ENCODE measurements around the gene LAMB4. TPM values are rescaled to one million over a fixed set of nuclear protein-coding genes. Genes with fewer than 3 reads are reported as not detected.

Gene LAMB4
- total RNA-seq, 1 donor from 2014 or later, result 1.1 TPM

DNA sequence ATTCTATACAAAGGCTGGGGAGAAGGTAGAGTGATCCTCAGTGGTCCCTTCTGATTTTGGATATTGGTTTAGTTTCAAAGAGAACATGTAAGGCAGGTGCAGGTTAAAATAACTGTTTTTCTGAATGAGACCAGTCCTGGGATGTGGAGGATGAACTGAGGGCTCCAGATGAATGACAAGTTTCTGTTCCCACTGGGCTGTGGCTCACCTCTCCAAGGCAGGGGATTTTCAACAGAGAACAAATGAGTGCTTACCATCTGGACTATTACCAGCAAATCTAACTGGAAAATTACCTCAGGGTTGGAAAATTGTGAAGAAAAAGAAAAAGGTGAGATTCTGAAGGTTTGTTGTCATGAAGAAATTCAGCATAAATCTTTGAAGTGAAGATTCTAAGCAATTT lies 8.0 kb downstream of the LAMB4 start:
- Mint-ChIP-seq H3K9me3 (ENCODE audit: unreplicated experiment) (no peaks in the 10 kb centered on the region), H3K27ac (ENCODE audit: unreplicated experiment) (no peak overlapping the region), H3K4me1 (ENCODE audit: unreplicated experiment) (no peaks in the 10 kb centered on the region), H3K36me3 (ENCODE audit: low read depth, unreplicated experiment) (no peaks in the 10 kb centered on the region), H3K4me3 (ENCODE audit: unreplicated experiment) (no peak overlapping the region), H3K27me3 (ENCODE audit: unreplicated experiment) (no peaks in the 10 kb centered on the region)
- DNase-seq (ENCODE audit: low spot score), result no peak
- TF ChIP-seq, protein P1, sequence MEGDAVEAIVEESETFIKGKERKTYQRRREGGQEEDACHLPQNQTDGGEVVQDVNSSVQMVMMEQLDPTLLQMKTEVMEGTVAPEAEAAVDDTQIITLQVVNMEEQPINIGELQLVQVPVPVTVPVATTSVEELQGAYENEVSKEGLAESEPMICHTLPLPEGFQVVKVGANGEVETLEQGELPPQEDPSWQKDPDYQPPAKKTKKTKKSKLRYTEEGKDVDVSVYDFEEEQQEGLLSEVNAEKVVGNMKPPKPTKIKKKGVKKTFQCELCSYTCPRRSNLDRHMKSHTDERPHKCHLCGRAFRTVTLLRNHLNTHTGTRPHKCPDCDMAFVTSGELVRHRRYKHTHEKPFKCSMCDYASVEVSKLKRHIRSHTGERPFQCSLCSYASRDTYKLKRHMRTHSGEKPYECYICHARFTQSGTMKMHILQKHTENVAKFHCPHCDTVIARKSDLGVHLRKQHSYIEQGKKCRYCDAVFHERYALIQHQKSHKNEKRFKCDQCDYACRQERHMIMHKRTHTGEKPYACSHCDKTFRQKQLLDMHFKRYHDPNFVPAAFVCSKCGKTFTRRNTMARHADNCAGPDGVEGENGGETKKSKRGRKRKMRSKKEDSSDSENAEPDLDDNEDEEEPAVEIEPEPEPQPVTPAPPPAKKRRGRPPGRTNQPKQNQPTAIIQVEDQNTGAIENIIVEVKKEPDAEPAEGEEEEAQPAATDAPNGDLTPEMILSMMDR (IDR thresholded peaks at IDR 0.05; ENCODE audit: unreplicated experiment), result no peak

DNA sequence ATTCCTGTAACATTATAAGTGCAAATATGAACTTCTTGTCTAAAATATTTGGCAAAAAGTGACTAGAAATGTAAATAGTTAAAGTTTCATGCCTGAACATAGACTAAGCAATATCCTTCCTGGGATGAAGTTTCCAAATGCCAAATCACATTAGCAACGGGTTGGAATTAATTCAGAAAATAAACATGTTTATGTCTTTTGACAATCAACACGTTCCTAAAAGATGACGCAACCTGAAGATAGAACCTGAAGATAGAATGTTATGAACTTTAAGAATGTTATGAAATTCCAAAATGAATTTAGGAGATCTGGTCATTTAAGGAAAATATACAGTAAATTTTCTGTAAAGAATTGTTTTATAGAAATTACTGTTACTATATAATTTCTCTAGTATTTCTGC lies 9.2 kb downstream of the LAMB4 start:
- DNase-seq (ENCODE audit: low spot score), result no peak
- H3K9me3 Mint-ChIP-seq (ENCODE audit: unreplicated experiment), result no peaks in the 10 kb centered on the region
- no peak overlapping the region for H3K4me3 Mint-ChIP-seq (ENCODE audit: unreplicated experiment)
- H3K36me3 Mint-ChIP-seq (ENCODE audit: low read depth, unreplicated experiment), result no peaks in the 10 kb centered on the region
- TF ChIP-seq, protein P1 (IDR thresholded peaks at IDR 0.05; ENCODE audit: unreplicated experiment), result no peak
- H3K27me3 Mint-ChIP-seq (ENCODE audit: unreplicated experiment), result no peaks in the 10 kb centered on the region
- no peak overlapping the region for H3K27ac Mint-ChIP-seq (ENCODE audit: unreplicated experiment)
- H3K4me1 Mint-ChIP-seq (ENCODE audit: unreplicated experiment), result no peaks in the 10 kb centered on the region

- H3K27ac Mint-ChIP-seq (ENCODE audit: unreplicated experiment), result no peak overlapping the region
- no peaks in the 10 kb centered on the region for H3K27me3 Mint-ChIP-seq (ENCODE audit: unreplicated experiment)
- no peak for DNase-seq (ENCODE audit: low spot score)
- H3K9me3 Mint-ChIP-seq (ENCODE audit: unreplicated experiment), result no peaks in the 10 kb centered on the region
- TF ChIP-seq, protein P1 (IDR thresholded peaks at IDR 0.05; ENCODE audit: unreplicated experiment), result no peak
- H3K36me3 Mint-ChIP-seq (ENCODE audit: low read depth, unreplicated experiment), result no peaks in the 10 kb centered on the region
- no peaks in the 10 kb centered on the region for H3K4me1 Mint-ChIP-seq (ENCODE audit: unreplicated experiment)
- no peak overlapping the region for H3K4me3 Mint-ChIP-seq (ENCODE audit: unreplicated experiment)
Measured at GRCh38 chr7:108120196-108120595, 10.0 kb downstream of the LAMB4 start.

DNA sequence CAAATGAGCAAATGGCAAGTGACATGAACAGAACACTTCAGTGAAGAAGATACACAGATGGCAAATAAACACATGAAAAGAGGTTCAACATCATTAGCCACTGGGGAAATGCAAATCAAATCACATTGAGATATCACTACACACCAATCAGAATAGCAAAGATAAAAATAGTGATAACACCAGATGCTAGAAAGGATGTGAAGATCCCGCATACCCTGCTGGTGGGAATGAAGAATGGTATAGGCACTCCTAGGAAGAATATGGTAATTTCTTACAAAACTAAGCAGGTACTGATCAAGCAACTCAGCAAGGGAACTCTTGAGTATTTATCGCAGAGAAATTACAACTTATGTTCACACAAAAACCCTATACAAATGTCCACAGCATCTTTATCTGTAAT lies 11.2 kb downstream of the LAMB4 start:
- TF ChIP-seq, protein P1 (IDR thresholded peaks at IDR 0.05; ENCODE audit: unreplicated experiment), result peak; percentile 15
- H3K27me3 Mint-ChIP-seq (ENCODE audit: unreplicated experiment), result no peaks in the 10 kb centered on the region
- H3K36me3 Mint-ChIP-seq (ENCODE audit: low read depth, unreplicated experiment), result no peaks in the 10 kb centered on the region
- H3K4me3 Mint-ChIP-seq (ENCODE audit: unreplicated experiment), result no peak overlapping the region
- peaks cover 8% of the 10 kb centered on the region for H3K4me1 Mint-ChIP-seq (ENCODE audit: unreplicated experiment)
- no peak for DNase-seq (ENCODE audit: low spot score)
- H3K9me3 Mint-ChIP-seq (ENCODE audit: unreplicated experiment), result no peaks in the 10 kb centered on the region
- H3K27ac Mint-ChIP-seq (ENCODE audit: unreplicated experiment), result no peak overlapping the region

DNA sequence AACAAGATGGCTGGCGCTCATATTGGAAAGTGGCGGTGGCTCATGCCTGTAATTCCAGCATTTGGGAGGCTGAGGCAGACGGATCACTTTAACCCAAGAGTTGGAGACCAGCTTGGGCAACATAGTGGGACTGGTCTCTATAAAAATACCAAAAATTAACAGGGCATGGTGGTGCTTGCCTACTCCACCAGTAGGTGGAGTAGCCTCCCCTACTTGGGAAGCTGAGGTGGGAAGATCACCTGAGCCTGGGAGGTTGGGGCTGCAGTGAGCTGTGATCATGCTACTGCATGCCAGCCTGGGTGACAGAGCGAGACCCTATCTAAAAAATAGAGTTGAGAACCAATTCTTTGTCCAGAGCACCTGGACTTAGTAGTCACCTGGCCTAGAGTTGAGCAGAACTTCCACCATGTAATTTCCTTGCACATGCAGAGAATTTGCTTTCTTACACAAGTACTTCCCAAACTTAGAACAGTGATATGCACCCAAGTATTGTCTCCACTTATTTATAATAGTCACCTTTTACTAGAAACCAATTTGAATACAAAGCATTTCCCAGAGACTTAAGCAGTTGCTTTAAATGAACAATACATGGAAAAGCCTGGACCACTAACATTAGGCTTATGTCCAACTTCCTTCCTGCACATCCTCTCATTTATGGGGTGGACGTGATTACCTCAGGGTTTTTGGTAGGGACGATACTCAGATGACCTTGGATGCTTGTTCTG lies 15.9 kb downstream of the LAMB4 start:
- Mint-ChIP-seq H3K27me3 (ENCODE audit: unreplicated experiment) (no peaks in the 10 kb centered on the region), H3K4me3 (ENCODE audit: unreplicated experiment) (no peak overlapping the region), H3K36me3 (ENCODE audit: low read depth, unreplicated experiment) (no peaks in the 10 kb centered on the region), H3K4me1 (ENCODE audit: unreplicated experiment) (peaks cover 10% of the 10 kb centered on the region), H3K9me3 (ENCODE audit: unreplicated experiment) (no peaks in the 10 kb centered on the region), H3K27ac (ENCODE audit: unreplicated experiment) (peak overlapping the region; percentile 11)
- DNase-seq (ENCODE audit: low spot score), result peak; percentile 25
- TF ChIP-seq, protein P1 (IDR thresholded peaks at IDR 0.05; ENCODE audit: unreplicated experiment), result peak; percentile 80
